Stimulated activated CD8-positive, alpha-beta memory T cell treated with anti-CD3 and anti-CD28 coated beads, Interleukin-4, amount 100 ng/mL, for 4 hours (primary cell): ENCODE data around the gene COX11.

Experiments used
- DNase-seq, 2 donors: peaks; one replicate each; pipeline ENCODE4 v3.0.0-alpha.2; 2020; ENCODE audit warnings: low read depth in 2 of 2, low spot score in 1 of 2

The COX11 gene, protein sequence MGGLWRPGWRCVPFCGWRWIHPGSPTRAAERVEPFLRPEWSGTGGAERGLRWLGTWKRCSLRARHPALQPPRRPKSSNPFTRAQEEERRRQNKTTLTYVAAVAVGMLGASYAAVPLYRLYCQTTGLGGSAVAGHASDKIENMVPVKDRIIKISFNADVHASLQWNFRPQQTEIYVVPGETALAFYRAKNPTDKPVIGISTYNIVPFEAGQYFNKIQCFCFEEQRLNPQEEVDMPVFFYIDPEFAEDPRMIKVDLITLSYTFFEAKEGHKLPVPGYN

GRCh38 chr17:54968262-54968987 lies at the start of gene COX11, which contains the start of gene STXBP4:
COX11 (minus strand) TSS chr17:54968654; CDS start chr17:54968646, 8 bp downstream.
STXBP4 (plus strand) TSS chr17:54968765; CDS start chr17:54986220, 17,455 bp downstream.
- DNase-seq: peak; percentile 79 to 83

DNA sequence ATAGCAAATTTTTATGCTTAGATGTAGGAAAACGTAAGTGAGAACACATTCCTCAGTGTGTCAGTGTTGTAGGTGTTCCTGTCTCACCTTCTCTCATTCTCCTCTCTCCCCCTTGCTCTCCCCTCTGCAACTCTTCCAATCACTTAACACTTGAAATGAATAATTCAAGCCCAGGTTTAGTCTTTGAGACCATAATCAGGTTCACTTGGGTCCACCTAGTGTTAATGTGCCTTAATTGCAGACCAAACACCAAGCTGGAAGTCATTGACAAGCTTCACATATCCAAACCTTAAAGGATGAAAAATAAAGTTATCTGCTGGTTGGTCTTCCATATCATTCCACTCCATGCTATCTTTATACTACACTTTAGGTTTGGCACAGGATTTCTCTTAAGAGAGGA lies 37.1 kb upstream of the COX11 start:
- DNase-seq: no peak

GRCh38 chr17:55004484-55004883 lies 36.0 kb upstream of the COX11 start:
- DNase-seq: no peak

- no peak for DNase-seq
Measured at GRCh38 chr17:55002458-55002857, 34.0 kb upstream of the COX11 start.

DNA sequence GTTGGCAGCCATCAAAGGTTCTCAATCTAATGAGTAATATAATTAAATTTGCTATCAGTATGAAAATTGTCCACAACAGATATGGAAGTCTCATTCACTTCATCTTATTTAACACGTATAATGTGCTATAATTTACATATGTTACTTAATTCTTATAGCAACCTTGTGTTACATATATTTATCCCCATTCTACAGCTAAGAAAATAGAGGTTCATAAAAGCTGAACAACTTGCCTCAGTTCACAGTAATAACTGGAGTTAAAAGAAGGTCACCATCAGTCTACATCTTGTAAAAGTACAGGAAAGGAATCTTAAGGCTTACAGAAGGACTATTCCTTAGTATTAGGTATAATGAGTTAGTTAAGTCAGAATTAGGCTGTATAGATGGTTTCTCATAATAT lies 28.0 kb upstream of the COX11 start:
- DNase-seq: no peak

DNA sequence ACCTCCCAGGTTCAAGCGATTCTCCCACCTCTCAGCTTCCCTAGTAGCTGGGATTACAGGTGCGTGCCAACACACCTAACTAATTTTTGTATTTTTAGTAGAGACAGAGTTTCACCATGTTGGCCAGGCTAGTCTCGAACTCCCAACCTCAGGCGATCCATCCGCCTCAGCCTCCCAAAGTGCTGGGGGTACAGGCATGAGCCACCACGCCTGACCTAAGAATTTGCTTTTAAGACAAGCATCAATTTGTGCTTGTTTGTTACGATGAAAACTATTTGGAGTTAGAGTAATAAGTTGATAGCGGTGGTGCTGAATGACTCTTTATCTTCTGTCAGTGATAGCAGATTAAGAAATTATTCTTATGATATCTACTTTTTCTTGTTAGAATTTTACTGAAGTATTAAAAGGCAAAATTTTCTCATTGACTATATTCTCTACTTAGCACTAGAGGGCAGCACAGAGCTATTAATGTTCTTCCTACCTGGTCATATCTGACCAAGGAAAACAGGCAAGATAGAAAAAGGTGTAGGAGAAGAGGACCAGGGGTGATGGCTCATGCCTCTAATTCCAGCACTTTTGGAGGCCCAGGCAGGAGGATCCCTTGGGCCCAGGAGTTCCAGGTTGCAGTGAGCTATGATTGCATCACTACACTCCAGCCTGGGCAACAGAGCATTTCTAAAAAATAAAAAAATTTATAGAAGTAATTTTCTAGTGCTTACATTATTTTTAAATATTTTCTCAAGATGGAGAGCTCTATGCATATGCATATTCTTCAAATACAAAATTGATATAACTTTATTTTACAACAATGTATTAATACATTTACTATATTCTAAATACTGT lies 24.6 kb upstream of the COX11 start:
- no peak for DNase-seq

DNA sequence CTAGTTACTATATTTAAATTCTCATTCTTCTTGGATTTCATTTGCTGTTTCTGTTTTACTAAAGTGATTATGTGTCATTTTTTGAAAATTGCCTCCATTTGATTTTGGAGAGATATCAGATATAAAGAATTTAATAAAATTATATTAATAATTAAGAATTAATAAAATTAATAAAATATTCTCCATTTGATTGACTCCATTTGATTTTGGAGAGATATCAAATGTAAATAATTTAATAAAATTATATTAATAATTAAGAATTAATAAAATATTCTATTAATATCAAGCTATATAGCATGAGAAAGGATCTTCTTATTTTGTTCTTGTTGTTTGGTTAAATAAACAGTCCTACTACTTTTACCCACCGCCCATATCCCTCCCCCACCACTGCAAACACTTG lies 23.1 kb upstream of the COX11 start:
- DNase-seq: no peak

DNA sequence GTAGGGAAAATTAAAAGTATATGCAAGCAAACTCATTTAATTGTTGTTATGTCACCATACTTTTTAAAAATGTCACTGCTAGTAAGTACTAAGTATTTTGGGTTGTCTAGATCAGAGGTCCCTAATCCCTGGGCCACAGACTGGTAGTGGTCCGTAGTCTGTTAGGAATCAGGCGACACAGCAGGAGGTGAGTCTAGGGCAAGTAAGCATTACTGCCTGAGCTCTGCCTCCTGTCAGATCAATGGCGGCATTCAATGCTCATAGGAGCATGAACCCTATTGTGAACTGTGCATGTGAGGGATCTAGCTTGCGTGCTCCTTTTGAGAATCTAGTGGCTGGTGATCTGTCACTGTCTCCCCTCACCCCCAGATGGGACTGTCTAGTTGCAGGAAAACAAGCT lies 21.7 kb upstream of the COX11 start:
- no peak for DNase-seq

DNA sequence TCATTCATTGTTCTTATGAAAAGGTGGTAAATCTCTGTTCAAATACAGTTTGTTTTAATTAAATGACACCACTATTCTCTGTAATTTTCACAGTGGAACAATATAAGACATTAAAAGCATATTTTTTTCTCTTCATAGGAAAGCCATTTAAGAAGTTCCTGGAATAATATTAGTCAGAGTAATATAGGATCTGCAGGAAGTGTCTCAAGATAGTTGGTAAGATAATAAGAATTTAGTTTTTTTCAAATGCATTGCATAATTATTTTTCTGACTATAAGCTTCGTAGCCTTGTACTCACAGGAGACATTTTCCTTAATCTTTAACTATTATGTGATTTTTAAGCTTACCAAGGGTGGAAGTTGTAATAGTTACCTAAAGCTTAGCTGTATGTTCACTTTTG lies 17.0 kb upstream of the COX11 start:
- DNase-seq: no peak

DNA sequence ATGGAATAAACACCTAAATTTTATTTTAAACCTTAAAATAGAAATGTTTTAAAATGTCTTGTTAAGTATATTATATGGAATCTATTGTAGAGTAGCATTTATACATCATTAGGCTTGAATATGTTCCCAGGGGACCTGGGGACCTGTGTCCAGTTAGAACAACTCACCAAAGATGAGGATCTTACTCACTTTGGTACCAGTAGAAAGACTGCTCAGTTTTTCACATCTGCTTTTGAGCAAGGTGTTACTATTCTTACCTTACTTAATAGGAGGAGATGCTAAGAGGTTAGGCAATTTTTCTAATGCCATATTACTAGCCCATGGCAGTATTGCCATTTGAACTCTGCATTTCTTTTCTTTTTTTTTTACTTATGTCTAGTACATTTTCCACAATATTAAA lies 14.8 kb upstream of the COX11 start:
- DNase-seq: no peak

GRCh38 chr17:54982399-54982798 lies 13.9 kb upstream of the COX11 start:
- no peak for DNase-seq

DNA sequence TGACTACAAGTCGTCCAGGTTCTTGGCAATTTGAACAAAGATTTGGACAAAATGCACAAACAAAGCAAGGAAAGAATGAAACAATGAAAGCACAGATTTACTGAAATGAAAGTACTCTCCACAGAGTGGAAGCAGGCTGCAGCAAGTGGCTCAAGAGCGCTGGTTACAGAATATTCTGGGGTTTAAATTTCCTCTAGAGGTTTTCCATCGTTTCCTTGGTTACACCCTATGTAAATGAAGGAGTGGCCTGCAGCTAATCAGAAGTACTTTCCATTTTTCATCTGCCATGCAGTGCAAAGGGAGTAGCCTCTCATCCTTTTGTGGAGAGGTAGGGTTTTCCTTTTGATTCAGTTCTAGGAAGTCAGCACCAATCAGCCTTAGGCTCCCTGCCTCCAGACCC lies 11.9 kb upstream of the COX11 start:
- DNase-seq: no peak

DNA sequence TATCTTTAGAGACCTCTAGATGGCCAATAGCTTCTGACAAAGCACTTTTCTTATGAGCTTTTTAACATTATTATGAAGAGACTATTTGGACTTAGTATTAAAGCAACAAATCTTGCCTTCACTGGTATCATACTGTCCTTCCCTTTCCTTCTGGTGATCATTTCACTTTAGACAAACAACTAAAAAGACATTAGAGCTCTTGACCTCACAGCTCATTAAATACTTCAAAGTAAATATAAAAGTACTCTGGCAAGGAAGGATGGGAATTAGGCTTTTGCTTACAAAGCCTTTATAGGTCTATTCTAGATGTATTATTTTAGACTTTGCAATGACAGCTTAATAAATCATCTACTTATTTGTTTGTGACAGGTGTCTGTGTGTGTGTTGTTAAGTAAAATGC lies 11.2 kb upstream of the COX11 start:
- DNase-seq: no peak

DNA sequence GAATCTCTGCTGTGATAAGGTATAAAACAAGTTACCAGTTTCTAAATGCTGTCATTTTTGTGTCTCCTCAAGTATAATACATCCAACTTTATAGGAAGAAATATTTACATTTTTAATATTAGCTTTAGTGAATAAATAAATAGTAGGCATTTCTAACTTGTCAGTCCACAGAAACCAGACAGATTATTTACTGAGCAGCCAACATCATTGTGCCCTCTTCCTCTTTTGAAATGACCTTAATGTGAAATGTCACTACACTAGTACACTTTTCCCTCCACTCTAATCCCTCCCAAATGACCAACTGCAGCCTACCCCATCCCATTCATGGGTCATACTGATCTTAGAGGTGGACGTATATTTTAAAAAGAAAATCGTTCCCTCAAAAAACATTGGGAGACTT lies 9.3 kb upstream of the COX11 start:
- no peak for DNase-seq

GRCh38 chr17:54976316-54976715 lies 7.9 kb upstream of the COX11 start:
- no peak for DNase-seq

- no peak for DNase-seq
Measured at GRCh38 chr17:54974759-54975158, 6.3 kb upstream of the COX11 start.

DNA sequence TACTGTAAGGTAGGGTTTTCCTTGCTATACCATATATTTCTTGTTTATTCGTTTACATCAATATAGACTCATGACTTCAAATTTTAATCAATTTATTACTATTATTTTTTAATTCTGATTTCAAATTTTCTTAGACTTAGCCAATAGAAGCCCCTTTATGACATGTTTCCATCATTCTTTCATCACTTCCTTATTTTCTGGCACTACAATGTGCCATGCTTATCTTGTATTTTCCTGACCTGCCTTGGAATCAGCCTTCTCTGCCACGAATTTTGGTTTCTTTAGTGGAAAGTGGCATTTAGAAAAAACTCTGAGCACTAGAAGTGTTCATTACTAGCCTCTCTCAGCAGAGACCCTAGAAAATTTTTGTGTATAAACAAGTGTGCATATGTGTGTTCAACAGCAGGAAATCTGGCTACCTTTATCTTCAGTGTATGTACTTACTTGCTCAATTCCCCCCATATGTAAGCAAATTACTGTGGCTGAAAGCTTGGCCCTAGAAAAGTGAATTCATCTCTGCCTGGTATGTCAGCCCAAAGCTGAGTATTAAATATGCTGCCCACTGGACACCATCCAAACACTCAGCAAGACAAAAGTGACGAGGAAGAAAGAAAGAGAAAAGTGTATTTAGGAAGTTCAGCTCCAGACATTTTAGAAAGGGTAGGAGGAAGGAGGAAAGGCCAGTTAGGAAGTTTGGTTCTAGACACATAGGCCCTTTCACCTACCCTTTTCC lies 4.1 kb upstream of the COX11 start:
- no peak for DNase-seq

- no peak for DNase-seq
Measured at GRCh38 chr17:54971901-54972300, 3.4 kb upstream of the COX11 start.

DNA sequence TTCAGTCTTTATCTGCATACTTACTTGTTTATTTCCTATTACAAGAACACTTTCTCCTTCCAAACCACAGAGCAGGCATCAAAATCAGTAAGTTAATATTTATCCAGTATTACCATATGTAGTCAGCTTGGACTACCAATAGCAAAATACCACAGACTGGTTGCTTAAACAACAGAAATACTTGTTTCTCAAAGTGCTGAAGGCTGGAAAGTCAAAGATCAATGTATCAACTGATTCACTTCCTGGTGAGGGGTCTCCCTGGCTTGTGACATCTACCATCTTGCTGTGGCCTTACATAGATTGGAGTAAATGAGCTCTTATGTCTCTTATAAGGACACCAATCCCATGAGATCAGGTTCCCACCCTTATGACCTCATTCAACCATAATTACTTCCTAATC lies 2.7 kb upstream of the COX11 start:
- DNase-seq: no peak

DNA sequence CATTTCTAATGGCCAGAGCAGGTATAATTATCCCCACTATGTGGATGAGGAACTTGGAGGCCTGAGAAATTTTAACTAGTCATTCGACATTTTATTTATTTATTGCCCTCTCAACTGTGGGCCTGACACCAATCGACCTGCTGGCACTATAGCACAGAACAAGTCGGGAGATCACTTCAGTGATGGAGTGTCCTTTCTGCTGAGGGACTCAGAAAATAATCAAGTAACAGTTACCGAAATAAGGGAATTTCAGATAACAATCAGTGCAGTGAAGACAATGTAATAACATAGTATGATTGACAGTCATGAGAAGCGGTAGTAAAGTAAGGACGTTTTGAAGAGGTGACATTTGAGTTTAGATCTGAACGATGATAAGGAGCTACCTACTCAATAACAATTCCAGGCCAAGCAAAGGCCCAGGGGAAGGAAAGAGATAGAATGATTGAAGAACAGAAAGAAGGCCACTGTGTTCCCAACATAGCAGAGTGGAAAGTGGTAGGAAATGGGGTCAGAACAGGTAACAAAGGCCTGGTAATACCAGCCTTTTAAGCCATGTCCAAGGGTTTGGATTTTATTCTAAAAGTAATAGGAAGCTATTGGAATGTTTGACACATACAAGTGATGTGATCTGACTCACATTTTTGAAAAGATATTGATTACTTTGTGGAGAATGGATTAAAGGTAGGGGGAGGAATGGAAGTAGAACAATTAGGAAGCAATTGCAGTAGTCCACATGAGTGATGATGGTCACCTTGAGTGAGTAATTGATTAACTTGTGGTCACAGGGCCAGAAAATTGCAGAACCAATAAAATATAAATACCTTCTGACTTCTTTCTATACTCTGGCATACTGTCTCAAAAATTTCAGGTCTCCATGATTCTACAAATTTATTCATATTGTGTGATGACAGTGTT lies 1.5 kb upstream of the COX11 start:
- no peak for DNase-seq
